Anterior cingulate cortex (tissue), 58 donors: ENCODE data around the gene GMEB1.
"Not testable (repeated sequence)": the region's sequence is repeated elsewhere in the genome, so short reads cannot be mapped to it uniquely, and the experiment has no call there.

ENCODE experiments used
- DNase-seq, 58 donors: peaks; one replicate each; lab custom pipeline; 2025; lab: John Stamatoyannopoulos, UW

The GMEB1 gene

GRCh38 chr1:28668191-28668955 is at the start of gene GMEB1:
Gene GMEB1 (plus strand): TSS chr1:28668784. CDS start chr1:28683613, 14,829 bp downstream.
- peak in 56 of 58 donors; percentile 28 to 89 (median 74) for DNase-seq

- no peak for DNase-seq
Observed at GRCh38 chr1:28631713-28632112, 36.9 kb upstream of the GMEB1 start.

GRCh38 chr1:28632560-28632959 is 36.0 kb upstream of the GMEB1 start:
- no peak for DNase-seq

- DNase-seq: no peak
Observed at GRCh38 chr1:28640766-28641165, 27.8 kb upstream of the GMEB1 start.

GRCh38 chr1:28642056-28642846 is 26.3 kb upstream of the GMEB1 start:
- DNase-seq: peak in 9 of 58 donors; percentile 26 to 63 (median 43)

- DNase-seq: peak; percentile 50 to 94 (median 89)
Observed at GRCh38 chr1:28642847-28643635, 25.5 kb upstream of the GMEB1 start, which contains the start of gene TAF12. Gene TAF12 (minus strand): TSS chr1:28643067. CDS start chr1:28622081, 20,986 bp downstream.

GRCh38 chr1:28644494-28644893 is 24.1 kb upstream of the GMEB1 start:
- no peak for DNase-seq

- DNase-seq: not testable (repeated sequence)
Observed at GRCh38 chr1:28645406-28645805, 23.2 kb upstream of the GMEB1 start.

GRCh38 chr1:28646040-28646439 is 22.5 kb upstream of the GMEB1 start:
- no peak for DNase-seq

GRCh38 chr1:28648008-28648473 is 20.5 kb upstream of the GMEB1 start:
- DNase-seq: peak; percentile 33 to 93 (median 85)

- peak; percentile 13 to 94 (median 77) for DNase-seq
Observed at GRCh38 chr1:28648474-28649198, 19.9 kb upstream of the GMEB1 start, which contains the start of gene RNU11. Gene RNU11 (plus strand): TSS chr1:28648600.

- DNase-seq: not testable (repeated sequence)
Observed at GRCh38 chr1:28653063-28653462, 15.5 kb upstream of the GMEB1 start.

- not testable (repeated sequence) for DNase-seq
Observed at GRCh38 chr1:28653870-28654269, 14.7 kb upstream of the GMEB1 start.

- not testable (repeated sequence) for DNase-seq
Observed at GRCh38 chr1:28655448-28656311, 12.9 kb upstream of the GMEB1 start.

- DNase-seq: no peak
Observed at GRCh38 chr1:28656335-28656734, 12.2 kb upstream of the GMEB1 start.

- DNase-seq: peak in 6 of 58 donors; percentile 3 to 39 (median 9)
Observed at GRCh38 chr1:28663871-28664470, 4.6 kb upstream of the GMEB1 start.

GRCh38 chr1:28666806-28667205 is 1.8 kb upstream of the GMEB1 start:
- no peak for DNase-seq
